ENCODE measurements around the gene OR52A1. TPM values are rescaled to one million over a fixed set of nuclear protein-coding genes. Genes with fewer than 3 reads are reported as not detected.
"Not testable (repeated sequence)": the region's sequence is repeated elsewhere in the genome, so short reads cannot be mapped to it uniquely, and the experiment has no call there.

The OR52A1 gene
- total and polyA plus RNA-seq, 2 donors from 2014 or later = not detected

DNA sequence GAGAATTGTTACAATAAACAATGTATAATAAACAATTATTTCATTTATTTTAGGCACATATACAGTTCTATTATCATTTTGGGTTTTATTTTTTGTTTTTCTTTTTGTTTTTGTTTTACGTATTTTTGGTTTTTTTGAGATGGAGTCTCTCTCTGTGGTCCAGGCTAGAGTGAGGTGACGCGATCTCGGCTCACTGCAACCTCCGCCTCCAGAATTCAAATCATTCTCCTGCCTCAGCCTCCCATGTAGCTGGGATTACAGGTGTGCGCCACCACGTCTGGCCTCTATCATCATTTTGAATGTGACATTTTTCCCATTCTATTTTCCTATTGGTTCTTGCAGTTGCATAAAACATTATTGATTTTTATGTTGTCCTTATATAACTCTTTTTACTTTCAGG is 20.4 kb upstream of the OR52A1 start:
- FAIRE-seq (no peak), DNase-seq (no peak)
- TF ChIP-seq, protein P1, sequence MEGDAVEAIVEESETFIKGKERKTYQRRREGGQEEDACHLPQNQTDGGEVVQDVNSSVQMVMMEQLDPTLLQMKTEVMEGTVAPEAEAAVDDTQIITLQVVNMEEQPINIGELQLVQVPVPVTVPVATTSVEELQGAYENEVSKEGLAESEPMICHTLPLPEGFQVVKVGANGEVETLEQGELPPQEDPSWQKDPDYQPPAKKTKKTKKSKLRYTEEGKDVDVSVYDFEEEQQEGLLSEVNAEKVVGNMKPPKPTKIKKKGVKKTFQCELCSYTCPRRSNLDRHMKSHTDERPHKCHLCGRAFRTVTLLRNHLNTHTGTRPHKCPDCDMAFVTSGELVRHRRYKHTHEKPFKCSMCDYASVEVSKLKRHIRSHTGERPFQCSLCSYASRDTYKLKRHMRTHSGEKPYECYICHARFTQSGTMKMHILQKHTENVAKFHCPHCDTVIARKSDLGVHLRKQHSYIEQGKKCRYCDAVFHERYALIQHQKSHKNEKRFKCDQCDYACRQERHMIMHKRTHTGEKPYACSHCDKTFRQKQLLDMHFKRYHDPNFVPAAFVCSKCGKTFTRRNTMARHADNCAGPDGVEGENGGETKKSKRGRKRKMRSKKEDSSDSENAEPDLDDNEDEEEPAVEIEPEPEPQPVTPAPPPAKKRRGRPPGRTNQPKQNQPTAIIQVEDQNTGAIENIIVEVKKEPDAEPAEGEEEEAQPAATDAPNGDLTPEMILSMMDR (IDR thresholded peaks at IDR 0.05; ENCODE audit: borderline replicate concordance, extremely low read depth, insufficient read depth) = no peak
- no peaks in the 10 kb centered on the region for H3K27me3 ChIP-seq (ENCODE audit: control insufficient read depth, insufficient read depth, low read length)
- H3K27ac ChIP-seq (ENCODE audit: low read depth in 2 of 2, low read length in 2 of 2) = no peak overlapping the region
- H3K4me1 ChIP-seq (ENCODE audit: control insufficient read depth in 2 of 3, insufficient read depth in 2 of 3, low read depth in 1 of 3, low read length in 3 of 3) = no peaks in the 10 kb centered on the region
- no peaks in the 10 kb centered on the region for H3K9me3 ChIP-seq (ENCODE audit: control insufficient read depth in 2 of 3, insufficient read depth in 1 of 3, low read length in 3 of 3)
- H3K9ac ChIP-seq (ENCODE audit: low read length in 3 of 3) = no peak overlapping the region
- intact Hi-C loops (cut with DNase I) = no loop called here
- no peaks in the 10 kb centered on the region for H3K36me3 ChIP-seq (ENCODE audit: control insufficient read depth in 2 of 3, insufficient read depth in 3 of 3, low read length in 3 of 3)
- H3K4me3 ChIP-seq (ENCODE audit: low read length in 3 of 3) = no peak overlapping the region

- H3K36me3 ChIP-seq (ENCODE audit: control insufficient read depth in 2 of 3, insufficient read depth in 3 of 3, low read length in 3 of 3) = no peaks in the 10 kb centered on the region
- intact Hi-C loops (cut with DNase I) = no loop called here
- H3K27me3 ChIP-seq (ENCODE audit: control insufficient read depth, insufficient read depth, low read length) = no peaks in the 10 kb centered on the region
- FAIRE-seq = no peak
- no peaks in the 10 kb centered on the region for H3K4me1 ChIP-seq (ENCODE audit: control insufficient read depth in 2 of 3, insufficient read depth in 2 of 3, low read depth in 1 of 3, low read length in 3 of 3)
- H3K27ac ChIP-seq (ENCODE audit: low read depth in 2 of 2, low read length in 2 of 2) = no peak overlapping the region
- H3K4me3 ChIP-seq (ENCODE audit: low read length in 3 of 3) = no peak overlapping the region
- no peaks in the 10 kb centered on the region for H3K9me3 ChIP-seq (ENCODE audit: control insufficient read depth in 2 of 3, insufficient read depth in 1 of 3, low read length in 3 of 3)
- no peak overlapping the region for H3K9ac ChIP-seq (ENCODE audit: low read length in 3 of 3)
- no peak for DNase-seq
- TF ChIP-seq, protein P1 (IDR thresholded peaks at IDR 0.05; ENCODE audit: borderline replicate concordance, extremely low read depth, insufficient read depth) = no peak
These were observed 17.3 kb upstream of the OR52A1 start for GRCh38 chr11:5171856-5172255.

DNA sequence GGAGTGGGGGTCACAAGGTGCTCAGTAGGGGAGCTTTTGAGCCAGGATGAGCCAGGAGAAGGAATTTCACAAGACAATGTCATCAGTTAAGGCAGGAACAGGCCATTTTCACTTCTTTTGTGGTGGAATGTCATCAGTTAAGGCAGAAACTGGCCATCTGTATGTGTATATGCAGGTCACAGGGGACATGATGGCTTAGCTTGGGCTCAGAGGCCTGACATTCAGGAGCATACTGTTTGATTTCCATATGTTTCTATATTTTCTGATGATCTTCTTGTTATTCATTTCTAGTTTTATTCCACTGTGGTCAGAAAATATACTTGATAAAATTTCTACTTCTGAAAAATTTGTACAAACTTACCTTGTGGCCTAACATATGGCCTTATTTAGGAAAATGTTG is 11.3 kb upstream of the OR52A1 start:
- H3K27ac ChIP-seq (ENCODE audit: low read depth in 2 of 2, low read length in 2 of 2); intact Hi-C loops (cut with DNase I); H3K4me1 ChIP-seq (ENCODE audit: control insufficient read depth in 2 of 3, insufficient read depth in 2 of 3, low read depth in 1 of 3, low read length in 3 of 3); H3K27me3 ChIP-seq (ENCODE audit: control insufficient read depth, insufficient read depth, low read length); DNase-seq; H3K4me3 ChIP-seq (ENCODE audit: low read length in 3 of 3); H3K9me3 ChIP-seq (ENCODE audit: control insufficient read depth in 2 of 3, insufficient read depth in 1 of 3, low read length in 3 of 3); H3K36me3 ChIP-seq (ENCODE audit: control insufficient read depth in 2 of 3, insufficient read depth in 3 of 3, low read length in 3 of 3); H3K9ac ChIP-seq (ENCODE audit: low read length in 3 of 3); FAIRE-seq: not testable (repeated sequence)

- H3K27ac ChIP-seq (ENCODE audit: low read depth in 2 of 2, low read length in 2 of 2); intact Hi-C loops (cut with DNase I); H3K36me3 ChIP-seq (ENCODE audit: control insufficient read depth in 2 of 3, insufficient read depth in 3 of 3, low read length in 3 of 3); H3K9me3 ChIP-seq (ENCODE audit: control insufficient read depth in 2 of 3, insufficient read depth in 1 of 3, low read length in 3 of 3); H3K9ac ChIP-seq (ENCODE audit: low read length in 3 of 3); H3K4me1 ChIP-seq (ENCODE audit: control insufficient read depth in 2 of 3, insufficient read depth in 2 of 3, low read depth in 1 of 3, low read length in 3 of 3); DNase-seq; H3K4me3 ChIP-seq (ENCODE audit: low read length in 3 of 3); FAIRE-seq; H3K27me3 ChIP-seq (ENCODE audit: control insufficient read depth, insufficient read depth, low read length): not testable (repeated sequence)
These were observed 10.2 kb upstream of the OR52A1 start for GRCh38 chr11:5164807-5165206.

- H3K36me3 ChIP-seq (ENCODE audit: control insufficient read depth in 2 of 3, insufficient read depth in 3 of 3, low read length in 3 of 3); H3K27ac ChIP-seq (ENCODE audit: low read depth in 2 of 2, low read length in 2 of 2); DNase-seq; H3K9me3 ChIP-seq (ENCODE audit: control insufficient read depth in 2 of 3, insufficient read depth in 1 of 3, low read length in 3 of 3); H3K27me3 ChIP-seq (ENCODE audit: control insufficient read depth, insufficient read depth, low read length); H3K9ac ChIP-seq (ENCODE audit: low read length in 3 of 3); intact Hi-C loops (cut with DNase I); H3K4me3 ChIP-seq (ENCODE audit: low read length in 3 of 3); FAIRE-seq; H3K4me1 ChIP-seq (ENCODE audit: control insufficient read depth in 2 of 3, insufficient read depth in 2 of 3, low read depth in 1 of 3, low read length in 3 of 3): not testable (repeated sequence)
These were observed 6.5 kb upstream of the OR52A1 start for GRCh38 chr11:5161045-5161444.

DNA sequence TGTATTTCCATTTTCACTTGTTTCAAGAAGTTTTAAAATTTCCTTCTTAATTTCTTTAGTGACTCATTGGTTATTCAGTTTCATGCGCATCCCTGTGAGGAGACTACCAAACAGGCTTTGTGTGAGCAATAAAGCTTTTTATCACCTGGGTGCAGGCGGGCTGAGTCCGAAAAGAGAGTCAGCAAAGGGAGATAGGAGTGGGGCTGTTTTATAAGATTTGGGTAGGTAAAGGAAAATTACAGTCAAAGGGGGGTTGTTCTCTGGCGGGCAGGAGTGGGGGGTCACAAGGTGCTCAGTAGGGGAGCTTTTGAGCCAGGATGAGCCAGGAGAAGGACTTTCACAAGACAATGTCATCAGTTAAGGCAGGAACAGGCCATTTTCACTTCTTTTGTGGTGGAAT is 5.7 kb upstream of the OR52A1 start:
- H3K27ac ChIP-seq (ENCODE audit: low read depth in 2 of 2, low read length in 2 of 2); H3K4me1 ChIP-seq (ENCODE audit: control insufficient read depth in 2 of 3, insufficient read depth in 2 of 3, low read depth in 1 of 3, low read length in 3 of 3); H3K9me3 ChIP-seq (ENCODE audit: control insufficient read depth in 2 of 3, insufficient read depth in 1 of 3, low read length in 3 of 3); H3K4me3 ChIP-seq (ENCODE audit: low read length in 3 of 3); FAIRE-seq; intact Hi-C loops (cut with DNase I); DNase-seq; H3K9ac ChIP-seq (ENCODE audit: low read length in 3 of 3); H3K27me3 ChIP-seq (ENCODE audit: control insufficient read depth, insufficient read depth, low read length); H3K36me3 ChIP-seq (ENCODE audit: control insufficient read depth in 2 of 3, insufficient read depth in 3 of 3, low read length in 3 of 3): not testable (repeated sequence)
